Natural killer cell (primary cell): ENCODE results near the gene POLR3E. TPM values are rescaled to one million over a fixed set of nuclear protein-coding genes. Genes with fewer than 3 reads are reported as not detected.

Experiments
- ATAC-seq, 3 donors: fragments of 150-1000 bp in 2 of 3; fragments of 200-7000 bp in 1 of 3; cut with Tn5 transposase; 1 replicate in 1 of 3; 2 replicates in 2 of 3; pipeline ENCODE4 v1.10.0; 2021; ENCODE audit warnings: mild to moderate bottlenecking in 2 of 3, moderate library complexity in 2 of 3
- DNase-seq, 2 donors: peaks; one replicate each; pipeline versions ENCODE4 v3.0.0 to v3.0.0-alpha.2; 2013 to 2021; ENCODE audit warnings: mixed read lengths in 1 of 2
- H3K27ac ChIP-seq: one replicate; pipeline ENCODE4 v1.5.1; 2013; ENCODE audit warnings: mild to moderate bottlenecking, low read length
- H3K27me3 ChIP-seq: one replicate; pipeline ENCODE4 v1.6.1; 2013; ENCODE audit warnings: low read length; ENCODE audit not compliant: control insufficient read depth, insufficient read depth
- H3K36me3 ChIP-seq: one replicate; pipeline ENCODE4 v1.6.1; 2013; ENCODE audit warnings: low read length; ENCODE audit not compliant: control insufficient read depth, insufficient read depth
- H3K4me1 ChIP-seq: one replicate; pipeline ENCODE4 v1.6.1; 2013; ENCODE audit warnings: low read length; ENCODE audit not compliant: control insufficient read depth, insufficient read depth
- H3K4me3 ChIP-seq: one replicate; pipeline ENCODE4 v1.5.1; 2013; ENCODE audit warnings: low read length
- H3K9me3 ChIP-seq: one replicate; pipeline ENCODE4 v1.6.1; 2013; ENCODE audit warnings: low read length; ENCODE audit not compliant: control insufficient read depth, insufficient read depth
- H3K27ac Mint-ChIP-seq, 2 donors: one replicate each; pipeline ENCODE4 v1.8.0; 2022; ENCODE audit warnings: mild to moderate bottlenecking in 2 of 2, mixed read lengths in 2 of 2, moderate library complexity in 1 of 2
- H3K27me3 Mint-ChIP-seq, 2 donors: one replicate each; pipeline ENCODE4 v1.8.0; 2022; ENCODE audit warnings: low read depth in 2 of 2, mixed read lengths in 2 of 2
- H3K36me3 Mint-ChIP-seq: one replicate; pipeline ENCODE4 v1.8.0; 2022; ENCODE audit warnings: mixed read lengths
- H3K4me1 Mint-ChIP-seq, 2 donors: one replicate each; pipeline ENCODE4 v1.8.0; 2022; ENCODE audit warnings: mixed read lengths in 2 of 2
- H3K4me3 Mint-ChIP-seq: one replicate; pipeline ENCODE4 v1.8.0; 2022; ENCODE audit warnings: mild to moderate bottlenecking, moderate library complexity, mixed read lengths
- H3K9me3 Mint-ChIP-seq, 2 donors: one replicate each; pipeline ENCODE4 v1.8.0; 2022; ENCODE audit warnings: mixed read lengths in 2 of 2
- CTCF ChIP-seq: fragments of 200-600 bp; IDR thresholded peaks from one replicate; pipeline ENCODE4 v1.8.0; 2022; ENCODE audit warnings: antibody characterized with exemption
- WGBS: methylation state at CpG from one replicate; pipeline ENCODE4 v1.1.7; 2013; ENCODE audit warnings: missing lambda C conversion rate; ENCODE audit not compliant: insufficient coverage; 5-methylcytosine and 5-hydroxymethylcytosine counted together
- intact Hi-C: fragments of 100-400 bp; cut with micrococcal nuclease; formaldehyde crosslinking; loops from one replicate; pipeline ENCODE4 v1.14.2; 2022
- total RNA-seq, 4 donors: library from RNA; stranded (reverse); fragments of 120-200 nt in 1 of 4; gene quantifications; one replicate each; pipeline versions ENCODE4 v1.2.3 to v1.2.4, GENCODE V29; 2013 to 2022

POLR3E gene
- total RNA-seq, 3 donors from 2014 or later (not counting 1 experiment from before 2014, with no cell fraction given), result 95.0 to 116 (median 104) TPM

GRCh38 chr16:22329199-22329695 is 32.0 kb downstream of the POLR3E start:
- Histone ChIP-seq H3K27ac (no peak overlapping the region), H3K4me3 (no peak overlapping the region), H3K27me3 (no peaks in the 10 kb centered on the region), H3K9me3 (no peaks in the 10 kb centered on the region), H3K36me3 (peaks cover 73% of the 10 kb centered on the region), H3K4me1 (no peaks in the 10 kb centered on the region)
- Mint-ChIP-seq H3K36me3 (peaks cover 22% of the 10 kb centered on the region), H3K4me1 (peaks cover 0 to 8% of the 10 kb centered on the region in 2 donors), H3K9me3 (no peaks in the 10 kb centered on the region), H3K4me3 (no peak overlapping the region), H3K27me3 (no peaks in the 10 kb centered on the region), H3K27ac (no peak overlapping the region)
- no peak for ATAC-seq
- WGBS, result 95% methylated on average over 9 of the region's 9 CpGs
- DNase-seq, result peak in 1 of 2 donors; percentile 3
- TF ChIP-seq CTCF, result no peak
- intact Hi-C loops, result no loop called here

GRCh38 chr16:22330326-22330725 is 33.1 kb downstream of the POLR3E start:
- Mint-ChIP-seq H3K4me3 (no peak overlapping the region), H3K4me1 (peaks cover 0 to 8% of the 10 kb centered on the region in 2 donors), H3K27me3 (no peaks in the 10 kb centered on the region), H3K27ac (no peak overlapping the region), H3K9me3 (no peaks in the 10 kb centered on the region), H3K36me3 (peaks cover 33% of the 10 kb centered on the region)
- Histone ChIP-seq H3K27me3 (no peaks in the 10 kb centered on the region), H3K4me3 (no peak overlapping the region), H3K4me1 (no peaks in the 10 kb centered on the region), H3K27ac (no peak overlapping the region), H3K9me3 (peaks cover under 1% of the 10 kb centered on the region), H3K36me3 (peaks cover 72% of the 10 kb centered on the region)
- TF ChIP-seq CTCF, result no peak
- intact Hi-C loops, result no loop called here
- 86% methylated on average over 4 of the region's 4 CpGs for WGBS
- ATAC-seq (no peak), DNase-seq (peak in 1 of 2 donors; percentile 2)

GRCh38 chr16:22333457-22333994 is 36.3 kb downstream of the POLR3E start:
- no peak for ATAC-seq
- Mint-ChIP-seq H3K4me3 (no peak overlapping the region), H3K36me3 (peaks cover 56% of the 10 kb centered on the region), H3K27ac (no peak overlapping the region), H3K4me1 (peaks cover 0 to 8% of the 10 kb centered on the region in 2 donors), H3K9me3 (peaks cover 6 to 13% of the 10 kb centered on the region in 2 donors), H3K27me3 (no peaks in the 10 kb centered on the region)
- Histone ChIP-seq H3K36me3 (peaks cover 56% of the 10 kb centered on the region), H3K27ac (no peak overlapping the region), H3K9me3 (peaks cover 10% of the 10 kb centered on the region), H3K4me1 (no peaks in the 10 kb centered on the region), H3K4me3 (no peak overlapping the region), H3K27me3 (no peaks in the 10 kb centered on the region)
- no peak for TF ChIP-seq CTCF
- intact Hi-C loops, result no loop called here
- no peak for DNase-seq
- 82% methylated on average over 5 of the region's 6 CpGs for WGBS
